ENCODE data around the gene RNASEH2B.

DNA sequence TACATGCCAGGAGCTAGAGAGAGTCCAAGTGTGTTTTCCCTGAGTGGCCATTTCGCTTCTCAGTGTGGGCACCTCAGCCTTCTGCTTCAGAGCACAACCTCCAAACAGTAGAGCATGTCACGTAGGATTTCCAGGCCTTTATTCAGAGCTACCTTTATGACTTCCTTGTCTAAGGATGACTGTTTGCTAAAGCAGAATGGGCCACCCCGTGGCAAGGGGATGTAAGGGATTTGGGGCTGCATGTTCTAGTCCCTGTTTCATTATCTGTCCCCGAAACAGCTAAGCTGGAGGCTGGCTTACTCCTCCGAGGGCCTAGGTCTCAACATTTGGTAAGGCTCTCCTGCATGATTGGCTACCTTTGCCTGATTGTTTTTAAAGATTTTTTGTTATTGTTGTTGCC is 6.0 kb downstream of the RNASEH2B start:
- TF ChIP-seq POLR2A (IDR thresholded peaks at IDR 0.05; ENCODE audit: low read depth, low read length) = 0 out of 2 replicates have a peak, but pooled peaks have one; percentile 24
- no peak for TF ChIP-seq TAF1 (IDR thresholded peaks at IDR 0.05; ENCODE audit: borderline replicate concordance, low read depth, low read length)
- TF ChIP-seq POLR2AphosphoS5 (IDR thresholded peaks at IDR 0.05; ENCODE audit: low read depth, low read length) = no peak

Measured in GM12892 (cell line).